T-helper 2 cell (primary cell): ENCODE data around the gene FAIM2.

ENCODE experiments used
- DNase-seq, 5 experiments: peaks; one replicate each; pipeline versions ENCODE4 v3.0.0 to v3.0.0-alpha.2; 2012 to 2022

Gene FAIM2

GRCh38 chr12:49939307-49939706 lies 35.6 kb upstream of the FAIM2 start:
- DNase-seq = no peak

- no peak for DNase-seq
Observed at GRCh38 chr12:49937639-49938300, 34.1 kb upstream of the FAIM2 start.

- DNase-seq = no peak
Observed at GRCh38 chr12:49936925-49937324, 33.2 kb upstream of the FAIM2 start.

- DNase-seq = no peak
Observed at GRCh38 chr12:49934505-49934904, 30.8 kb upstream of the FAIM2 start.

GRCh38 chr12:49933796-49934195 lies 30.1 kb upstream of the FAIM2 start:
- no peak for DNase-seq

GRCh38 chr12:49932533-49933130 lies 28.9 kb upstream of the FAIM2 start:
- DNase-seq = no peak

GRCh38 chr12:49932023-49932422 lies 28.3 kb upstream of the FAIM2 start:
- no peak for DNase-seq

GRCh38 chr12:49930515-49931288 lies 27.0 kb upstream of the FAIM2 start:
- no peak for DNase-seq

- no peak for DNase-seq
Observed at GRCh38 chr12:49929581-49929980, 25.9 kb upstream of the FAIM2 start.

- DNase-seq = no peak
Observed at GRCh38 chr12:49928471-49928870, 24.8 kb upstream of the FAIM2 start.

- DNase-seq = no peak
Observed at GRCh38 chr12:49925433-49926204, 21.9 kb upstream of the FAIM2 start.

GRCh38 chr12:49924628-49925246 lies 21.0 kb upstream of the FAIM2 start:
- DNase-seq = no peak

- no peak for DNase-seq
Observed at GRCh38 chr12:49923880-49924556, 20.3 kb upstream of the FAIM2 start.

GRCh38 chr12:49923035-49923644 lies 19.4 kb upstream of the FAIM2 start:
- DNase-seq = no peak

- DNase-seq = no peak
Observed at GRCh38 chr12:49922349-49923034, 18.8 kb upstream of the FAIM2 start.

GRCh38 chr12:49921936-49922335 lies 18.2 kb upstream of the FAIM2 start:
- DNase-seq = no peak

GRCh38 chr12:49921299-49921698 lies 17.6 kb upstream of the FAIM2 start:
- no peak for DNase-seq

GRCh38 chr12:49920915-49921286 lies 17.2 kb upstream of the FAIM2 start:
- DNase-seq = no peak

GRCh38 chr12:49920241-49920914 lies 16.7 kb upstream of the FAIM2 start:
- DNase-seq = no peak

- DNase-seq = no peak
Observed at GRCh38 chr12:49917788-49918173, 14.1 kb upstream of the FAIM2 start.
